GM19455 (cell line): Measurements from ENCODE around the gene ADRA2B.

ENCODE experiments used
- ATAC-seq: cut with Tn5 transposase; IDR thresholded peaks from one replicate; pipeline ENCODE4 v1.9.1; 2021; ENCODE audit not compliant: unreplicated experiment

The ADRA2B gene

GRCh38 chr2:96138179-96139145 lies 22.1 kb upstream of the ADRA2B start, which contains the start of gene ASTL:
Gene ASTL (minus strand): TSS chr2:96138502. CDS start chr2:96138436, 66 bp downstream.
- no peak for ATAC-seq

GRCh38 chr2:96137321-96138178 lies 21.2 kb upstream of the ADRA2B start:
- ATAC-seq, result no peak

GRCh38 chr2:96136129-96136720 lies 19.9 kb upstream of the ADRA2B start:
- no peak for ATAC-seq

GRCh38 chr2:96135621-96136020 lies 19.2 kb upstream of the ADRA2B start:
- ATAC-seq, result no peak

- ATAC-seq, result no peak
Observed at GRCh38 chr2:96135171-96135570, 18.8 kb upstream of the ADRA2B start.

- ATAC-seq, result no peak
Observed at GRCh38 chr2:96134421-96134820, 18.1 kb upstream of the ADRA2B start.

- ATAC-seq, result no peak
Observed at GRCh38 chr2:96131813-96132745, 15.7 kb upstream of the ADRA2B start.

- ATAC-seq, result no peak
Observed at GRCh38 chr2:96131152-96131812, 14.9 kb upstream of the ADRA2B start.

- ATAC-seq, result no peak
Observed at GRCh38 chr2:96130483-96130882, 14.1 kb upstream of the ADRA2B start.

GRCh38 chr2:96129528-96130120 lies 13.3 kb upstream of the ADRA2B start:
- no peak for ATAC-seq

GRCh38 chr2:96128456-96128855 lies 12.1 kb upstream of the ADRA2B start:
- ATAC-seq, result no peak

- no peak for ATAC-seq
Observed at GRCh38 chr2:96124406-96125265, 8.3 kb upstream of the ADRA2B start.

- no peak for ATAC-seq
Observed at GRCh38 chr2:96123936-96124335, 7.6 kb upstream of the ADRA2B start.

GRCh38 chr2:96123290-96123689 lies 6.9 kb upstream of the ADRA2B start:
- ATAC-seq, result no peak

GRCh38 chr2:96122391-96122790 lies 6.0 kb upstream of the ADRA2B start:
- ATAC-seq, result no peak

- no peak for ATAC-seq
Observed at GRCh38 chr2:96121414-96121813, 5.0 kb upstream of the ADRA2B start.

GRCh38 chr2:96120991-96121390 lies 4.6 kb upstream of the ADRA2B start:
- no peak for ATAC-seq

GRCh38 chr2:96120091-96120720 lies 3.8 kb upstream of the ADRA2B start:
- ATAC-seq, result no peak
